GM12878 (cell line): Measurements from ENCODE around the gene FIBCD1. TPM values are rescaled to one million over a fixed set of nuclear protein-coding genes. Genes with fewer than 3 reads are reported as not detected.
A peak's percentile ranks its signal among the peaks of the same experiment; 100 is the strongest.

Source experiments
- ATF2 ChIP-seq: IDR thresholded peaks from 2 replicates; pipeline ENCODE4 v1.6.1; 2012; ENCODE audit warnings: low read length, inconsistent platforms
- BCL11A ChIP-seq: IDR thresholded peaks from 2 replicates; pipeline ENCODE4 v1.6.1; 2011; ENCODE audit warnings: low read depth, low read length
- CUX1 ChIP-seq: IDR thresholded peaks from 2 replicates; pipeline ENCODE4 v1.6.1; 2012; ENCODE audit warnings: improper control_type of control experiment, low read depth, low read length; ENCODE audit not compliant: insufficient replicate concordance
- E2F8 ChIP-seq: fragments of 450-650 bp; IDR thresholded peaks from 2 replicates; pipeline ENCODE4 v1.6.1; 2018; ENCODE audit warnings: mild to moderate bottlenecking, low read depth, moderate library complexity; ENCODE audit not compliant: partially characterized antibody
- FOXK2 ChIP-seq: fragments of 450-650 bp; IDR thresholded peaks from 2 replicates; pipeline ENCODE4 v1.6.1; 2017; ENCODE audit warnings: mild to moderate bottlenecking, moderate library complexity
- HDGF ChIP-seq: fragments of 450-650 bp; IDR thresholded peaks from 2 replicates; pipeline ENCODE4 v1.6.1; 2016; ENCODE audit warnings: antibody characterized with exemption
- IRF5 ChIP-seq: fragments of 450-650 bp; IDR thresholded peaks from 2 replicates; pipeline ENCODE4 v1.6.1; 2017; ENCODE audit warnings: borderline replicate concordance
- KLF5 ChIP-seq: fragments of 450-650 bp; IDR thresholded peaks from 2 replicates; pipeline ENCODE4 v1.6.1; 2014; ENCODE audit warnings: mild to moderate bottlenecking; ENCODE audit not compliant: partially characterized antibody
- MTA2 ChIP-seq: fragments of 450-650 bp; IDR thresholded peaks from 2 replicates; pipeline ENCODE4 v1.6.1; 2016; ENCODE audit warnings: low read depth, mild to moderate bottlenecking, moderate library complexity
- MYC ChIP-seq: IDR thresholded peaks from 2 replicates; pipeline ENCODE4 v1.6.1; 2011; ENCODE audit warnings: mild to moderate bottlenecking, low read length, moderate library complexity, inconsistent platforms; ENCODE audit not compliant: insufficient read depth, insufficient replicate concordance, insufficient read length, severe bottlenecking
- NFIC ChIP-seq: IDR thresholded peaks from 2 replicates; pipeline ENCODE4 v1.6.1; 2012; ENCODE audit warnings: low read depth, mild to moderate bottlenecking, inconsistent platforms, low read length, moderate library complexity
- NRF1 ChIP-seq: conservative IDR thresholded peaks from 2 replicates; pipeline ENCODE4 v1.6.1; 2011; ENCODE audit warnings: mild to moderate bottlenecking, low read depth, low read length, improper control_type of control experiment
- RFX5 ChIP-seq: IDR thresholded peaks from 2 replicates; pipeline ENCODE4 v1.6.1; 2011; ENCODE audit warnings: low read depth, low read length, improper control_type of control experiment
- YY1 ChIP-seq: IDR thresholded peaks from 2 replicates; pipeline ENCODE4 v1.6.1; 2011; ENCODE audit warnings: low read depth, mild to moderate bottlenecking, low read length
- ZNF217 ChIP-seq: fragments of 450-650 bp; IDR thresholded peaks from 2 replicates; pipeline ENCODE4 v1.6.1; 2017; ENCODE audit warnings: antibody characterized with exemption, mild to moderate bottlenecking
- ZNF274 ChIP-seq: IDR thresholded peaks from one replicate; pipeline ENCODE4 v1.8.0; 2011; ENCODE audit not compliant: insufficient read length, insufficient read depth
- ZZZ3 ChIP-seq: IDR thresholded peaks from 2 replicates; pipeline ENCODE4 v1.6.1; 2011; ENCODE audit warnings: low read depth; ENCODE audit not compliant: control insufficient read depth, insufficient read length
- polyA plus RNA-seq, 11 experiments: library from polyadenylated mRNA; depleted of rRNA in 4 of 11; unstranded in 6 of 11; stranded (reverse) in 5 of 11; fragments of >200 nt; fragmentation: Nextera tagmentation in 4 of 11; fragmentation: Illumina TruSeq in 1 of 11; extraction: Ambion mirVana in 4 of 11; extraction: Trizol in 1 of 11; gene quantifications; 1 replicate in 1 of 11; 2 replicates in 10 of 11; pipeline versions ENCODE4 v1.2.1 to v1.2.3, GENCODE V29; 2011 to 2016; ENCODE audit warnings: inconsistent platforms in 2 of 11, missing spikeins in 2 of 11, low read depth in 1 of 11
- total RNA-seq, 4 experiments: library from RNA; depleted of rRNA in 3 of 4; stranded (reverse); fragments of >200 nt in 3 of 4; fragmentation: Illumina TruSeq in 1 of 4; extraction: Trizol in 1 of 4; gene quantifications; 2 replicates each; pipeline versions ENCODE4 v1.2.1 to v1.2.3, GENCODE V29; 2013 to 2021

The FIBCD1 gene
- total and polyA plus RNA-seq, 10 of the 15 experiments (the other 5 are each of a cell fraction or from before 2014, with no cell fraction given), result 0.04 to 0.95 (median 0.25) TPM; not detected in 6

- TF ChIP-seq CUX1 (no peak), FOXK2 (no peak), YY1 (no peak), MYC (no peak), ZZZ3 (no peak), RFX5 (no peak), MTA2 (peak; percentile 77), IRF5 (no peak), KLF5 (no peak), ZNF217 (no peak), E2F8 (no peak), ZNF274 (no peak), NFIC (peak; percentile 76), BCL11A (peak; percentile 26; the same call in 1 of the 2 replicates), HDGF (no peak), ATF2 (no peak), NRF1 (no peak)
These were observed 10.8 kb downstream of the FIBCD1 start (continued) for GRCh38 chr9:130927995-130928900.
